Body of pancreas (tissue), 4 donors: ENCODE data around the gene NOX3.

ENCODE experiments used
- POLR2A ChIP-seq, 3 donors: fragments of 450-650 bp; IDR thresholded peaks; one replicate each; pipeline ENCODE4 v1.6.1; 2016; ENCODE audit warnings: antibody characterized with exemption in 3 of 3, mild to moderate bottlenecking in 2 of 3
- TF ChIP-seq, protein P1 (sequence below), 7 experiments: fragments of 450-650 bp in 4 of 7; fragments of 200-600 bp in 3 of 7; sonication (generic) in 3 of 7; IDR thresholded peaks; one replicate each; pipeline ENCODE4 v1.5.1; 2016 to 2019; ENCODE audit warnings: antibody characterized with exemption in 7 of 7

DNA sequence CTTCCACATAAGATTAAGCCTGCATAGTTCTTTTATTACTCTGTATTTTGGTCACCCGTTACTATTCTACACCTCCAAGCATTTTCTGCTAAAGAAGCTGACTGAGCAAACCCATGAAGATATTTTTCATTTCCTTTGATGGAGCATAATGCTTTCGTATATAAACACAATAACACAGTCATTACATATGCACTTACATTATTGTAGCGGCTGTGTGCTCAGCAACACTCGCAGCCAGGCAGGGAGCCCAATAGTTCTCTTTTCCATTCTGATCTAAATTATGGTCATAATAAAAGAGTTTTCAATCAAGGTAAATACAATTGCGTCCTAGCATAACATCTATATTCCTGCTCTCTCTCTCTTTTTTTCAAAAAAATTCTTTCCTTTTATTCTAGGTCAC lies 71.7 kb downstream of the NOX3 start:
- TF ChIP-seq, protein P1, sequence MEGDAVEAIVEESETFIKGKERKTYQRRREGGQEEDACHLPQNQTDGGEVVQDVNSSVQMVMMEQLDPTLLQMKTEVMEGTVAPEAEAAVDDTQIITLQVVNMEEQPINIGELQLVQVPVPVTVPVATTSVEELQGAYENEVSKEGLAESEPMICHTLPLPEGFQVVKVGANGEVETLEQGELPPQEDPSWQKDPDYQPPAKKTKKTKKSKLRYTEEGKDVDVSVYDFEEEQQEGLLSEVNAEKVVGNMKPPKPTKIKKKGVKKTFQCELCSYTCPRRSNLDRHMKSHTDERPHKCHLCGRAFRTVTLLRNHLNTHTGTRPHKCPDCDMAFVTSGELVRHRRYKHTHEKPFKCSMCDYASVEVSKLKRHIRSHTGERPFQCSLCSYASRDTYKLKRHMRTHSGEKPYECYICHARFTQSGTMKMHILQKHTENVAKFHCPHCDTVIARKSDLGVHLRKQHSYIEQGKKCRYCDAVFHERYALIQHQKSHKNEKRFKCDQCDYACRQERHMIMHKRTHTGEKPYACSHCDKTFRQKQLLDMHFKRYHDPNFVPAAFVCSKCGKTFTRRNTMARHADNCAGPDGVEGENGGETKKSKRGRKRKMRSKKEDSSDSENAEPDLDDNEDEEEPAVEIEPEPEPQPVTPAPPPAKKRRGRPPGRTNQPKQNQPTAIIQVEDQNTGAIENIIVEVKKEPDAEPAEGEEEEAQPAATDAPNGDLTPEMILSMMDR (IDR thresholded peaks at IDR 0.05), result no peak
- TF ChIP-seq POLR2A (IDR thresholded peaks at IDR 0.05), result no peak
